Measurements from ENCODE around the gene ANKRD13A. TPM values are rescaled to one million over a fixed set of nuclear protein-coding genes. Genes with fewer than 3 reads are reported as not detected.

ANKRD13A gene
- total and polyA plus RNA-seq, 2 of the 13 experiments (the other 11 are each of a cell fraction or from before 2014, with no cell fraction given): 34.1 to 41.6 TPM

- TF ChIP-seq ERF (CRISPR knock-in tag; IDR thresholded peaks at IDR 0.05): peak; percentile 78
- TF ChIP-seq THAP11 (CRISPR knock-in tag; IDR thresholded peaks at IDR 0.05): peak; percentile 74
- no peak; the same call in 1 of the 2 replicates for TF ChIP-seq ZNF766 (CRISPR knock-in tag; IDR thresholded peaks at IDR 0.05; ENCODE audit: borderline replicate concordance)
Observed at GRCh38 chr12:110079477-110080400, 80.5 kb downstream of the ANKRD13A start (continued).

GRCh38 chr12:110080410-110080809, 81.2 kb downstream of the ANKRD13A start:
- TF ChIP-seq MYNN (CRISPR knock-in tag; IDR thresholded peaks at IDR 0.05; ENCODE audit: low read depth) (0 out of 2 replicates have a peak, but pooled peaks have one; percentile 4), KAT2B (IDR thresholded peaks at IDR 0.05; ENCODE audit: borderline replicate concordance, low read depth, low read length) (no peak)
- no peaks in the 10 kb centered on the region for H4K20me1 ChIP-seq (ENCODE audit: insufficient read depth, low read length)
- no peak for FAIRE-seq
- no peak overlapping the region for H3K4me3 ChIP-seq (replicated peaks in 1 of 3; ENCODE audit: insufficient read depth in 1 of 3, low read depth in 2 of 3, low read length in 3 of 3)
- WGBS (ENCODE audit: low lambda C conversion rate): 95% methylated on average over 7 of the region's 7 CpGs
- peaks cover 56% of the 10 kb centered on the region for H3K4me1 ChIP-seq (ENCODE audit: insufficient read depth, low read length)
- H3K36me3 ChIP-seq (replicated peaks in 1 of 2; ENCODE audit: control insufficient read depth in 1 of 2, insufficient read depth in 2 of 2, low read length in 2 of 2): no peaks in the 10 kb centered on the region
- ChIA-PET POLR2A (interaction anchor here (1.0 to 1.4 kb wide), 17 partner anchors 10 to 170 kb away, joined by 3 to 56 read pairs (median 5); partner anchors contain the start of genes ANKRD13A and C12orf76), CTCF (ENCODE audit: low intra/inter-chr PET ratio, low total read pairs) (no interaction called here)
- H2AFZ ChIP-seq (ENCODE audit: low read length): no peak overlapping the region
- no TSS peak for BruUV-seq (replicated peaks)
- 0 out of 2 replicates have a peak overlapping the region, but pooled peaks have one; percentile 82 for H3K4me2 ChIP-seq (ENCODE audit: low read depth, low read length)
- H3K9me3 ChIP-seq (ENCODE audit: low read length): no peaks in the 10 kb centered on the region
- H3K9ac ChIP-seq (ENCODE audit: insufficient read depth, low read depth, low read length): no peak overlapping the region; the same call in 1 of the 2 replicates
- no peak for DNase-seq (ENCODE audit: low spot score)
- H3K79me2 ChIP-seq (ENCODE audit: insufficient read depth, low read length): no peaks in the 10 kb centered on the region
- intact Hi-C loops (cut with micrococcal nuclease; ENCODE audit: unreplicated experiment): no loop called here
- peak overlapping the region; percentile 83 for H3K27ac ChIP-seq (ENCODE audit: extremely low read length, insufficient read depth, low read length)
- H3K27me3 ChIP-seq (ENCODE audit: control insufficient read depth in 1 of 2, insufficient read depth in 2 of 2, low read length in 2 of 2): no peaks in the 10 kb centered on the region
- in situ Hi-C loops (cut with HindIII; ENCODE audit: extremely low pct_ligation_motif_present, low pct_unique_long_range_greater_than_20kb): no loop called here
- no peak for ATAC-seq

Data from HepG2 (cell line).